Spinal cord (tissue), 10 donors: Measurements from ENCODE around the gene KIFC1. TPM values are rescaled to one million over a fixed set of nuclear protein-coding genes. Genes with fewer than 3 reads are reported as not detected.

Experiments
- DNase-seq, 6 donors: peaks; one replicate each; pipeline versions ENCODE4 v3.0.0 to v3.0.0-alpha.2; 2013 to 2015; ENCODE audit warnings: low spot score in 6 of 6, low read depth in 4 of 6
- H3K27ac ChIP-seq: one replicate; pipeline ENCODE4 v1.5.1; 2013; ENCODE audit warnings: low read depth, low read length, control low read depth
- H3K27me3 ChIP-seq: one replicate; pipeline ENCODE4 v1.6.1; 2013; ENCODE audit warnings: low read length; ENCODE audit not compliant: control insufficient read depth, insufficient read depth
- H3K36me3 ChIP-seq: one replicate; pipeline ENCODE4 v1.6.1; 2013; ENCODE audit warnings: low read length; ENCODE audit not compliant: control insufficient read depth, insufficient read depth
- H3K4me1 ChIP-seq: one replicate; pipeline ENCODE4 v1.6.1; 2013; ENCODE audit warnings: low read length; ENCODE audit not compliant: control insufficient read depth, insufficient read depth
- H3K4me3 ChIP-seq: one replicate; pipeline ENCODE4 v1.5.1; 2013; ENCODE audit warnings: low read depth, low read length, control low read depth
- H3K9me3 ChIP-seq: one replicate; pipeline ENCODE4 v1.6.1; 2013; ENCODE audit warnings: low read length; ENCODE audit not compliant: control insufficient read depth, insufficient read depth
- WGBS: methylation state at CpG from one replicate; pipeline ENCODE4 v1.1.5; 2013; ENCODE audit warnings: missing lambda C conversion rate; ENCODE audit not compliant: insufficient coverage; 5-methylcytosine and 5-hydroxymethylcytosine counted together
- polyA plus RNA-seq, 2 donors: library from polyadenylated mRNA; unstranded; fragments of 120-200 nt; gene quantifications; one replicate each; pipeline ENCODE4 v1.2.1, GENCODE V29; 2013; ENCODE audit not compliant: insufficient read length in 2 of 2
- total RNA-seq, 2 donors: library from RNA; depleted of rRNA in 1 of 2; stranded (reverse); fragments of 120-200 nt in 1 of 2; fragments of >200 nt in 1 of 2; gene quantifications; one replicate each; pipeline versions ENCODE4 v1.2.3 to v1.2.4, GENCODE V29; 2013 to 2014
- donor health status: healthy.

The KIFC1 gene
- total and polyA plus RNA-seq, 4 donors, result 6.7 to 25.9 (median 15.5) TPM

DNA sequence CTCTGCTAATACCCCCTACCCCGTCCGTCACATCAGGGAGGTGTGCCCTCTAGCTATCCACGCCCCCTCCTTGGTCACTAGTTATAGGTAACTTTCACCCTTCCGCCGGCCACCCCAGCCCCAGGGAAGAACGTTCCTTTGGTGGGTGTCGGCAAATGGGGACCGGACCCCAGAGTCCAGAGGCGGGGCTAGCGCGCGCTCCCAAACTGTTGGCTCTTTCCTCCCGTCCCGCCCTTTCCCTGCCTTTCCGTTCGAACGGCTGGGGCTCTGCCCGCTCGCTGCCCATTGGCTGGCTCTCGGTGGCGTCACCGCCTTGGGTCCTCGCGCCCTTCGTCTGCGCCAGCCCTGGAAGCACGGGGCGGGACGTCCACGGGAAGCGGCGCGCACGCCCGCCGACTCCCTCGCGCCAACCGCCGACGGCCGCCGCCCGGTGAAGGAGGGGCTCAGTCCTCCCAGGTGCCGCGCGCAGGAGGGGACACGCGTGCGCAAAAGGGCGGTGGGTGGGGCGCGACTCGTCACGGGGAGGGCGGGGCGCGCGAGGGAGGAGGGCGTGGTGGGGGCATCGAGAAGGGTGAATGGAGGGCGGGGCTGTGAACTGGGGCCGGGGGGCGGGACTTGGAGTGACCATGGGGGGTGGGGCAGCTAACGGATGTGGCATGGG, 18.6 kb downstream of the KIFC1 start:
- Histone ChIP-seq H3K36me3 (peaks cover 43% of the 10 kb centered on the region), H3K4me3 (peak overlapping the region; percentile 83), H3K27me3 (no peaks in the 10 kb centered on the region), H3K9me3 (no peaks in the 10 kb centered on the region), H3K27ac (peak overlapping the region; percentile 97), H3K4me1 (peaks cover 16% of the 10 kb centered on the region)
- peak in 5 of 6 donors; percentile 88 to 99 (median 95) for DNase-seq
- WGBS, result 0% methylated on average over 53 of the region's 65 CpGs

GRCh38 chr6:33410711-33411631, 19.3 kb downstream of the KIFC1 start, which contains the start of gene PHF1:
PHF1 (plus strand) TSS chr6:33411014; CDS start chr6:33412264, 1,250 bp downstream.
- no peak for DNase-seq
- H3K27me3 ChIP-seq, result no peaks in the 10 kb centered on the region
- peaks cover 19% of the 10 kb centered on the region for H3K4me1 ChIP-seq
- H3K36me3 ChIP-seq, result peaks cover 47% of the 10 kb centered on the region
- H3K4me3 ChIP-seq, result peak within 1 kb of the TSS; percentile 83
- H3K27ac ChIP-seq, result peak within 1 kb of the TSS; percentile 97
- H3K9me3 ChIP-seq, result no peaks in the 10 kb centered on the region
- WGBS, result under 1% methylated on average over 48 of the region's 67 CpGs

- Histone ChIP-seq H3K27me3 (no peaks in the 10 kb centered on the region), H3K4me3 (peak overlapping the region; percentile 71), H3K36me3 (peaks cover 45% of the 10 kb centered on the region), H3K9me3 (no peaks in the 10 kb centered on the region), H3K4me1 (peaks cover 23% of the 10 kb centered on the region), H3K27ac (peak overlapping the region; percentile 76)
- no peak for DNase-seq
- 36% methylated on average over 5 of the region's 6 CpGs for WGBS
Observed at GRCh38 chr6:33411632-33412005, 20.0 kb downstream of the KIFC1 start.

DNA sequence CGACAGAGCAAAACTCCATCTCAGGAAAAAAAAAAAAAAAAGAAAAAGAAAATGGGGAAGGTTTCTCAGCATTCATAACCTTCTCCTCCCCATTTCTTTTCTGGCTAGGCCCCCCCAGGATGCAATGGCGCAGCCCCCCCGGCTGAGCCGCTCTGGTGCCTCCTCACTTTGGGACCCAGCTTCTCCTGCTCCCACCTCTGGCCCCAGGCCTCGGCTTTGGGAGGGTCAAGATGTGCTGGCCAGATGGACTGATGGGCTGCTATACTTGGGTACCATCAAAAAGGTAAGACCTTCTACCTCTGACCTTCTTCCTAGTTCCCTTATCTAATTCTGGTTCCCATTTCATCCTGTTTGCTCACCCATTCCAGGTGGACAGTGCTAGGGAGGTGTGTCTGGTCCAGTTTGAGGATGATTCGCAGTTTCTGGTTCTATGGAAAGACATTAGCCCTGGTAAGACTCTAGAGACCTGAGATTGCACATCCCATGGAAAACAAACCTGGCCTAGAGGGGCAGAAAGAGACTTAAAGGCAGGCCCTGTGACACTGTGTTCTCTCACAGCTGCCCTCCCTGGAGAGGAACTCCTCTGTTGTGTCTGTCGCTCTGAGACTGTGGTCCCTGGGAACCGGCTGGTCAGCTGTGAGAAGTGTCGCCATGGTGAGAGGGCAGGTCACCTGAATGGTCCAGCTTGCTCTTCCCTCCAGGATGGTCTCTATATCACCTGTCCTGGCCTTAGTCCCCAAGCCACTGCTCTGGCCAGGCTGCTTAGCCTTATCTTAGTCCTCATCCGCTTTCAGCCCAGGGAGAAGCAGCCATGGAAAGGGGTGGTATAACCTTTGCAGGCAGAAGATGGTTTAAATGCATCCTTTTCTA, 20.8 kb downstream of the KIFC1 start:
- H3K4me3 ChIP-seq, result no peak overlapping the region
- WGBS, result 88% methylated on average over 7 of the region's 10 CpGs
- peaks cover 47% of the 10 kb centered on the region for H3K36me3 ChIP-seq
- no peak for DNase-seq
- no peaks in the 10 kb centered on the region for H3K27me3 ChIP-seq
- no peaks in the 10 kb centered on the region for H3K9me3 ChIP-seq
- no peak overlapping the region for H3K27ac ChIP-seq
- peaks cover 31% of the 10 kb centered on the region for H3K4me1 ChIP-seq

- Histone ChIP-seq H3K27me3 (no peaks in the 10 kb centered on the region), H3K36me3 (peaks cover 47% of the 10 kb centered on the region), H3K4me3 (no peak overlapping the region), H3K4me1 (peaks cover 38% of the 10 kb centered on the region), H3K9me3 (no peaks in the 10 kb centered on the region), H3K27ac (no peak overlapping the region)
- 81% methylated on average over 7 of the region's 14 CpGs for WGBS
- DNase-seq, result no peak
Observed at GRCh38 chr6:33413241-33414120, 21.9 kb downstream of the KIFC1 start.

- Histone ChIP-seq H3K4me1 (peaks cover 44% of the 10 kb centered on the region), H3K36me3 (peaks cover 47% of the 10 kb centered on the region), H3K27ac (no peak overlapping the region), H3K9me3 (no peaks in the 10 kb centered on the region), H3K4me3 (no peak overlapping the region), H3K27me3 (no peaks in the 10 kb centered on the region)
- 83% methylated on average over 5 of the region's 12 CpGs for WGBS
- DNase-seq, result no peak
Observed at GRCh38 chr6:33414592-33415271, 23.1 kb downstream of the KIFC1 start.

GRCh38 chr6:33415831-33416230, 24.2 kb downstream of the KIFC1 start:
- WGBS, result 100% methylated on average over 1 of the region's 9 CpGs
- Histone ChIP-seq H3K4me3 (no peak overlapping the region), H3K27ac (no peak overlapping the region)

GRCh38 chr6:33416386-33417127, 24.9 kb downstream of the KIFC1 start:
- 85% methylated on average over 4 of the region's 12 CpGs for WGBS
- no peaks in the 10 kb centered on the region for H3K9me3 ChIP-seq
- no peak overlapping the region for H3K27ac ChIP-seq
- H3K36me3 ChIP-seq, result peaks cover 47% of the 10 kb centered on the region
- H3K27me3 ChIP-seq, result no peaks in the 10 kb centered on the region
- DNase-seq, result no peak
- peak overlapping the region; percentile 94 for H3K4me3 ChIP-seq
- peaks cover 40% of the 10 kb centered on the region for H3K4me1 ChIP-seq

More at GRCh38 chr6:33415831-33416230, 24.2 kb downstream of the KIFC1 start:
- Histone ChIP-seq H3K9me3 (no peaks in the 10 kb centered on the region), H3K4me1 (peaks cover 43% of the 10 kb centered on the region), H3K36me3 (peaks cover 47% of the 10 kb centered on the region), H3K27me3 (no peaks in the 10 kb centered on the region)
- DNase-seq, result no peak
